WTC11 (cell line): ENCODE data around the gene CCL18. TPM values are rescaled to one million over a fixed set of nuclear protein-coding genes. Genes with fewer than 3 reads are reported as not detected.

Source experiments
- ATAC-seq: fragments of 200-7000 bp; cut with Tn5 transposase; 2 replicates; pipeline ENCODE4 v1.10.0; 2021; ENCODE audit warnings: mild to moderate bottlenecking, moderate library complexity
- CTCF ChIA-PET: fragments of 300-600 bp; sonication (Branson Sonifier 250); formaldehyde crosslinking; loops from one replicate; lab custom pipeline; 2021; ENCODE audit warnings: antibody characterized with exemption; lab: Charles Lee
- POLR2A ChIA-PET: fragments of 350-600 bp; sonication (Branson Sonifier 250); formaldehyde crosslinking; loops from one replicate; lab custom pipeline; 2021; ENCODE audit warnings: antibody characterized with exemption; lab: Charles Lee
- DNase-seq: peaks from one replicate; pipeline ENCODE4 v3.0.0; 2021; ENCODE audit warnings: low spot score
- H3K27ac Mint-ChIP-seq: 2 replicates; pipeline ENCODE4 v1.8.0; 2021; ENCODE audit warnings: mixed read lengths
- H3K27me3 Mint-ChIP-seq: 2 replicates; pipeline ENCODE4 v1.8.0; 2021; ENCODE audit warnings: low read depth, mild to moderate bottlenecking, moderate library complexity, mixed read lengths
- H3K36me3 Mint-ChIP-seq: 2 replicates; pipeline ENCODE4 v1.8.0; 2021; ENCODE audit warnings: mixed read lengths
- H3K4me1 Mint-ChIP-seq: 2 replicates; pipeline ENCODE4 v1.8.0; 2022; ENCODE audit warnings: mixed read lengths
- H3K4me3 Mint-ChIP-seq: 2 replicates; pipeline ENCODE4 v1.8.0; 2021; ENCODE audit warnings: mild to moderate bottlenecking, moderate library complexity, mixed read lengths
- H3K9me3 Mint-ChIP-seq: 2 replicates; pipeline ENCODE4 v1.8.0; 2021; ENCODE audit warnings: mixed read lengths
- CBFB ChIP-seq: sonication (generic); formaldehyde crosslinking; IDR thresholded peaks from 2 replicates; pipeline ENCODE4 v1.8.1; 2022; ENCODE audit warnings: mild to moderate bottlenecking, low read depth, missing genetic modification reagents
- CREB1 ChIP-seq: sonication (generic); formaldehyde crosslinking; IDR thresholded peaks from 2 replicates; pipeline ENCODE4 v1.8.0; 2023; ENCODE audit warnings: mild to moderate bottlenecking, missing genetic modification reagents
- PRRX2 ChIP-seq: fragments of 250-450 bp; sonication (Bioruptor Pico); IDR thresholded peaks from 2 replicates; pipeline ENCODE4 v1.8.0; 2021; ENCODE audit warnings: mild to moderate bottlenecking
- TCF7 ChIP-seq: sonication (generic); formaldehyde crosslinking; IDR thresholded peaks from 2 replicates; pipeline ENCODE4 v1.8.0; 2022; ENCODE audit warnings: mild to moderate bottlenecking, low read depth, missing genetic modification reagents, moderate library complexity
- ZNF416 ChIP-seq: fragments of 250-450 bp; sonication (Bioruptor Pico); IDR thresholded peaks from 2 replicates; pipeline ENCODE4 v1.9.0; 2021; ENCODE audit warnings: mild to moderate bottlenecking, inconsistent platforms
- total RNA-seq: library from RNA; stranded (reverse); gene quantifications from 3 replicates; pipeline ENCODE4 v1.2.3, GENCODE V29; 2021
- TF ChIP-seq, protein P1 (sequence below): sonication (generic); formaldehyde crosslinking; IDR thresholded peaks from 2 replicates; pipeline ENCODE4 v1.8.1; 2023; ENCODE audit warnings: mild to moderate bottlenecking, moderate library complexity, missing genetic modification reagents
- TF ChIP-seq, protein P2 (sequence below): fragments of 250-450 bp; sonication (Bioruptor Pico); IDR thresholded peaks from 2 replicates; pipeline ENCODE4 v1.9.0; 2021; ENCODE audit warnings: moderate library complexity, mild to moderate bottlenecking, inconsistent platforms, borderline replicate concordance
- TF ChIP-seq, protein P3 (sequence below): sonication (generic); formaldehyde crosslinking; IDR thresholded peaks from 2 replicates; pipeline ENCODE4 v1.8.0; 2022; ENCODE audit warnings: mild to moderate bottlenecking, missing genetic modification reagents
- TF ChIP-seq, protein P4 (sequence below): fragments of 200-600 bp; IDR thresholded peaks from 2 replicates; pipeline ENCODE4 v1.8.0; 2022; ENCODE audit warnings: antibody characterized with exemption
- TF ChIP-seq, protein P5 (sequence below): sonication (generic); formaldehyde crosslinking; IDR thresholded peaks from 2 replicates; pipeline ENCODE4 v1.8.1; 2022; ENCODE audit warnings: low read depth, missing genetic modification reagents, borderline replicate concordance
- TF ChIP-seq, protein P6 (sequence below): sonication (generic); formaldehyde crosslinking; IDR thresholded peaks from 2 replicates; pipeline ENCODE4 v1.8.1; 2022; ENCODE audit warnings: mild to moderate bottlenecking, moderate library complexity, missing genetic modification reagents
- TF ChIP-seq, protein P7 (sequence below): sonication (generic); formaldehyde crosslinking; IDR thresholded peaks from 2 replicates; pipeline ENCODE4 v1.8.0; 2022; ENCODE audit warnings: mild to moderate bottlenecking, missing genetic modification reagents
- TF ChIP-seq, protein P8 (sequence below): sonication (generic); formaldehyde crosslinking; IDR thresholded peaks from 2 replicates; pipeline ENCODE4 v1.8.0; 2023; ENCODE audit warnings: missing genetic modification reagents, mild to moderate bottlenecking, borderline replicate concordance

The CCL18 gene
- total RNA-seq, 1 experiment from 2014 or later: not detected

DNA sequence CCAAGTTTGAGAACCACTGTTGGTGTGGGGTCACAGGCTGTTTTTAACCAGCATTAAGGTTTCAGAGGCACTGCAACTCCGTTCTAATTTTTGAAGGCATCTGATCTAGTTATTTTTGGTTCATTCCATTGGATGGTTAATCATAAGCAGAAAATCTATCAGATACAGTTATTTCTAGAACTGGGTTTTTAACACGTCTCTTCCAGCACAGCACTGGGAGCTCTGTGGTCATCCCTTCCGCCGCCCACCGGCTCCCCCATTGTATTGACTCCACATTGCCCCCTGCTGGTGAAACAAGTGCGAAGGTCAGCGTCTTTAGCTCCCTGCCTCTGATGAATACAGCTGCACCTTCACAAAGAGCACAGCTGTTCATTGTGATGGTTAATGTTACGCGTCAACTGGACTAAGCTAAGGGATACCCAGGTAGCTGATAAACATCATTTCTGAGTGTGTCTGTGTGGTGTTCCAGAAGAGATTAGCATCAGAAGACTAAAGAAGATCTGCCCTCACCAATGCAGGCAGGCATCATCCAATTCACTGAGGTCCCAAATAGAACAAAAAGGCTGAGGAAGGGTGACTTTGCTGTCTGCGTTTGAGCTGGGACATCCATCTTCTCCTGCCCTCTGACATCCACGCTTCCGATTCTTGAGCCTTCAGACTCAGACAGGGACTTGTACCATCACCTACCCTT lies 8.5 kb downstream of the CCL18 start:
- POLR2A ChIA-PET: interaction anchor here (0.6 to 0.7 kb wide), 2 partner anchors 14 to 28 kb away, joined by 3 read pairs; no protein-coding TSS in a partner anchor
- ATAC-seq (peak; percentile 92), DNase-seq (peak; percentile 83)
- H3K27me3 Mint-ChIP-seq: no peaks in the 10 kb centered on the region
- H3K4me3 Mint-ChIP-seq: no peak overlapping the region
- TF ChIP-seq, protein P1, sequence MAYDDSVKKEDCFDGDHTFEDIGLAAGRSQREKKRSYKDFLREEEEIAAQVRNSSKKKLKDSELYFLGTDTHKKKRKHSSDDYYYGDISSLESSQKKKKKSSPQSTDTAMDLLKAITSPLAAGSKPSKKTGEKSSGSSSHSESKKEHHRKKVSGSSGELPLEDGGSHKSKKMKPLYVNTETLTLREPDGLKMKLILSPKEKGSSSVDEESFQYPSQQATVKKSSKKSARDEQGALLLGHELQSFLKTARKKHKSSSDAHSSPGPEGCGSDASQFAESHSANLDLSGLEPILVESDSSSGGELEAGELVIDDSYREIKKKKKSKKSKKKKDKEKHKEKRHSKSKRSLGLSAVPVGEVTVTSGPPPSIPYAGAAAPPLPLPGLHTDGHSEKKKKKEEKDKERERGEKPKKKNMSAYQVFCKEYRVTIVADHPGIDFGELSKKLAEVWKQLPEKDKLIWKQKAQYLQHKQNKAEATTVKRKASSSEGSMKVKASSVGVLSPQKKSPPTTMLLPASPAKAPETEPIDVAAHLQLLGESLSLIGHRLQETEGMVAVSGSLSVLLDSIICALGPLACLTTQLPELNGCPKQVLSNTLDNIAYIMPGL (CRISPR knock-in tag): no peak
- TF ChIP-seq TCF7 (CRISPR knock-in tag): no peak
- TF ChIP-seq, protein P2, sequence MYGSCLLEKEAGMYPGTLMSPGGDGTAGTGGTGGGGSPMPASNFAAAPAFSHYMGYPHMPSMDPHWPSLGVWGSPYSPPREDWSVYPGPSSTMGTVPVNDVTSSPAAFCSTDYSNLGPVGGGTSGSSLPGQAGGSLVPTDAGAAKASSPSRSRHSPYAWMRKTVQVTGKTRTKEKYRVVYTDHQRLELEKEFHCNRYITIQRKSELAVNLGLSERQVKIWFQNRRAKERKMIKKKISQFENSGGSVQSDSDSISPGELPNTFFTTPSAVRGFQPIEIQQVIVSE (CRISPR knock-in tag): no peak
- TF ChIP-seq ZNF416 (CRISPR knock-in tag): peak; percentile 83; the same call in 1 of the 2 replicates
- no peak for TF ChIP-seq PRRX2 (CRISPR knock-in tag)
- TF ChIP-seq, protein P3, sequence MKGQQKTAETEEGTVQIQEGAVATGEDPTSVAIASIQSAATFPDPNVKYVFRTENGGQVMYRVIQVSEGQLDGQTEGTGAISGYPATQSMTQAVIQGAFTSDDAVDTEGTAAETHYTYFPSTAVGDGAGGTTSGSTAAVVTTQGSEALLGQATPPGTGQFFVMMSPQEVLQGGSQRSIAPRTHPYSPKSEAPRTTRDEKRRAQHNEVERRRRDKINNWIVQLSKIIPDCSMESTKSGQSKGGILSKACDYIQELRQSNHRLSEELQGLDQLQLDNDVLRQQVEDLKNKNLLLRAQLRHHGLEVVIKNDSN (CRISPR knock-in tag): no peak
- TF ChIP-seq, protein P4, sequence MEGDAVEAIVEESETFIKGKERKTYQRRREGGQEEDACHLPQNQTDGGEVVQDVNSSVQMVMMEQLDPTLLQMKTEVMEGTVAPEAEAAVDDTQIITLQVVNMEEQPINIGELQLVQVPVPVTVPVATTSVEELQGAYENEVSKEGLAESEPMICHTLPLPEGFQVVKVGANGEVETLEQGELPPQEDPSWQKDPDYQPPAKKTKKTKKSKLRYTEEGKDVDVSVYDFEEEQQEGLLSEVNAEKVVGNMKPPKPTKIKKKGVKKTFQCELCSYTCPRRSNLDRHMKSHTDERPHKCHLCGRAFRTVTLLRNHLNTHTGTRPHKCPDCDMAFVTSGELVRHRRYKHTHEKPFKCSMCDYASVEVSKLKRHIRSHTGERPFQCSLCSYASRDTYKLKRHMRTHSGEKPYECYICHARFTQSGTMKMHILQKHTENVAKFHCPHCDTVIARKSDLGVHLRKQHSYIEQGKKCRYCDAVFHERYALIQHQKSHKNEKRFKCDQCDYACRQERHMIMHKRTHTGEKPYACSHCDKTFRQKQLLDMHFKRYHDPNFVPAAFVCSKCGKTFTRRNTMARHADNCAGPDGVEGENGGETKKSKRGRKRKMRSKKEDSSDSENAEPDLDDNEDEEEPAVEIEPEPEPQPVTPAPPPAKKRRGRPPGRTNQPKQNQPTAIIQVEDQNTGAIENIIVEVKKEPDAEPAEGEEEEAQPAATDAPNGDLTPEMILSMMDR: peak; percentile 63
- TF ChIP-seq CREB1 (CRISPR knock-in tag): no peak
- TF ChIP-seq, protein P5, sequence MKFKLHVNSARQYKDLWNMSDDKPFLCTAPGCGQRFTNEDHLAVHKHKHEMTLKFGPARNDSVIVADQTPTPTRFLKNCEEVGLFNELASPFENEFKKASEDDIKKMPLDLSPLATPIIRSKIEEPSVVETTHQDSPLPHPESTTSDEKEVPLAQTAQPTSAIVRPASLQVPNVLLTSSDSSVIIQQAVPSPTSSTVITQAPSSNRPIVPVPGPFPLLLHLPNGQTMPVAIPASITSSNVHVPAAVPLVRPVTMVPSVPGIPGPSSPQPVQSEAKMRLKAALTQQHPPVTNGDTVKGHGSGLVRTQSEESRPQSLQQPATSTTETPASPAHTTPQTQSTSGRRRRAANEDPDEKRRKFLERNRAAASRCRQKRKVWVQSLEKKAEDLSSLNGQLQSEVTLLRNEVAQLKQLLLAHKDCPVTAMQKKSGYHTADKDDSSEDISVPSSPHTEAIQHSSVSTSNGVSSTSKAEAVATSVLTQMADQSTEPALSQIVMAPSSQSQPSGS (CRISPR knock-in tag): no peak
- TF ChIP-seq CBFB (CRISPR knock-in tag): no peak
- H3K4me1 Mint-ChIP-seq: peaks cover 5% of the 10 kb centered on the region
- H3K9me3 Mint-ChIP-seq: peaks cover 14% of the 10 kb centered on the region
- CTCF ChIA-PET: interaction anchor here (0.6 to 7.0 kb wide), 65 partner anchors 9 to 410 kb away, joined by 3 to 159 read pairs (median 4); partner anchors contain the start of genes CCL14, CCL15, CCL16 and CCL18
- no peak overlapping the region for H3K27ac Mint-ChIP-seq
- H3K36me3 Mint-ChIP-seq: no peaks in the 10 kb centered on the region

DNA sequence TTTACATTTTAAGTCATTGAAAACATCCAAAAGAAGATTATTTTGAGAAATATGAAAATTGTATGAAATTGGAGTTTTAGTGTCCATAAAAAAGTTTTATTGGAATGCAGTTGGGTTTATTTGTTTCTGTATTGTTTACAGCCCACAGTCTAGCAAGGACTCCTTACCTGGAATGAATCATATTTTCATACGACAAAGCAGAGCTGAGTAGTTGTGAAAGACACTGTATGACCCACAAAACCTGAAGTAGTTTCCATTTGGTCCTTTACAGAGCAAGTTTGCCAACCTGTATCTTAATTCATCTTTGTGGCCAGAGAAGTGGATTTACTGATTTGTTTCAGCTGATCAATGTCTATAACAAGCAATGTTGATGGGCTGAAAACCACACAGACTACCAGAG lies 10.3 kb downstream of the CCL18 start:
- DNase-seq (no peak), ATAC-seq (no peak)
- H3K9me3 Mint-ChIP-seq: peaks cover 13% of the 10 kb centered on the region
- ChIA-PET POLR2A (no interaction called here), CTCF (interaction anchor here (4.1 to 7.0 kb wide), 3 partner anchors 74 to 105 kb away, joined by 49 to 159 read pairs (median 71); partner anchors contain the start of gene CCL16)
- H3K4me3 Mint-ChIP-seq: no peak overlapping the region
- H3K27me3 Mint-ChIP-seq: no peaks in the 10 kb centered on the region
- no peak overlapping the region for H3K27ac Mint-ChIP-seq
- H3K4me1 Mint-ChIP-seq: peaks cover 5% of the 10 kb centered on the region
- no peaks in the 10 kb centered on the region for H3K36me3 Mint-ChIP-seq
- TF ChIP-seq, protein P6, sequence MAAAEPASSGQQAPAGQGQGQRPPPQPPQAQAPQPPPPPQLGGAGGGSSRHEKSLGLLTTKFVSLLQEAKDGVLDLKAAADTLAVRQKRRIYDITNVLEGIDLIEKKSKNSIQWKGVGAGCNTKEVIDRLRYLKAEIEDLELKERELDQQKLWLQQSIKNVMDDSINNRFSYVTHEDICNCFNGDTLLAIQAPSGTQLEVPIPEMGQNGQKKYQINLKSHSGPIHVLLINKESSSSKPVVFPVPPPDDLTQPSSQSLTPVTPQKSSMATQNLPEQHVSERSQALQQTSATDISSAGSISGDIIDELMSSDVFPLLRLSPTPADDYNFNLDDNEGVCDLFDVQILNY (CRISPR knock-in tag): no peak
- TF ChIP-seq, protein P7, sequence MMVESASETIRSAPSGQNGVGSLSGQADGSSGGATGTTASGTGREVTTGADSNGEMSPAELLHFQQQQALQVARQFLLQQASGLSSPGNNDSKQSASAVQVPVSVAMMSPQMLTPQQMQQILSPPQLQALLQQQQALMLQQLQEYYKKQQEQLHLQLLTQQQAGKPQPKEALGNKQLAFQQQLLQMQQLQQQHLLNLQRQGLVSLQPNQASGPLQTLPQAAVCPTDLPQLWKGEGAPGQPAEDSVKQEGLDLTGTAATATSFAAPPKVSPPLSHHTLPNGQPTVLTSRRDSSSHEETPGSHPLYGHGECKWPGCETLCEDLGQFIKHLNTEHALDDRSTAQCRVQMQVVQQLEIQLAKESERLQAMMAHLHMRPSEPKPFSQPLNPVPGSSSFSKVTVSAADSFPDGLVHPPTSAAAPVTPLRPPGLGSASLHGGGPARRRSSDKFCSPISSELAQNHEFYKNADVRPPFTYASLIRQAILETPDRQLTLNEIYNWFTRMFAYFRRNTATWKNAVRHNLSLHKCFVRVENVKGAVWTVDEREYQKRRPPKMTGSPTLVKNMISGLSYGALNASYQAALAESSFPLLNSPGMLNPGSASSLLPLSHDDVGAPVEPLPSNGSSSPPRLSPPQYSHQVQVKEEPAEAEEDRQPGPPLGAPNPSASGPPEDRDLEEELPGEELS (CRISPR knock-in tag): no peak
- TF ChIP-seq, protein P4: no peak
- TF ChIP-seq, protein P8, sequence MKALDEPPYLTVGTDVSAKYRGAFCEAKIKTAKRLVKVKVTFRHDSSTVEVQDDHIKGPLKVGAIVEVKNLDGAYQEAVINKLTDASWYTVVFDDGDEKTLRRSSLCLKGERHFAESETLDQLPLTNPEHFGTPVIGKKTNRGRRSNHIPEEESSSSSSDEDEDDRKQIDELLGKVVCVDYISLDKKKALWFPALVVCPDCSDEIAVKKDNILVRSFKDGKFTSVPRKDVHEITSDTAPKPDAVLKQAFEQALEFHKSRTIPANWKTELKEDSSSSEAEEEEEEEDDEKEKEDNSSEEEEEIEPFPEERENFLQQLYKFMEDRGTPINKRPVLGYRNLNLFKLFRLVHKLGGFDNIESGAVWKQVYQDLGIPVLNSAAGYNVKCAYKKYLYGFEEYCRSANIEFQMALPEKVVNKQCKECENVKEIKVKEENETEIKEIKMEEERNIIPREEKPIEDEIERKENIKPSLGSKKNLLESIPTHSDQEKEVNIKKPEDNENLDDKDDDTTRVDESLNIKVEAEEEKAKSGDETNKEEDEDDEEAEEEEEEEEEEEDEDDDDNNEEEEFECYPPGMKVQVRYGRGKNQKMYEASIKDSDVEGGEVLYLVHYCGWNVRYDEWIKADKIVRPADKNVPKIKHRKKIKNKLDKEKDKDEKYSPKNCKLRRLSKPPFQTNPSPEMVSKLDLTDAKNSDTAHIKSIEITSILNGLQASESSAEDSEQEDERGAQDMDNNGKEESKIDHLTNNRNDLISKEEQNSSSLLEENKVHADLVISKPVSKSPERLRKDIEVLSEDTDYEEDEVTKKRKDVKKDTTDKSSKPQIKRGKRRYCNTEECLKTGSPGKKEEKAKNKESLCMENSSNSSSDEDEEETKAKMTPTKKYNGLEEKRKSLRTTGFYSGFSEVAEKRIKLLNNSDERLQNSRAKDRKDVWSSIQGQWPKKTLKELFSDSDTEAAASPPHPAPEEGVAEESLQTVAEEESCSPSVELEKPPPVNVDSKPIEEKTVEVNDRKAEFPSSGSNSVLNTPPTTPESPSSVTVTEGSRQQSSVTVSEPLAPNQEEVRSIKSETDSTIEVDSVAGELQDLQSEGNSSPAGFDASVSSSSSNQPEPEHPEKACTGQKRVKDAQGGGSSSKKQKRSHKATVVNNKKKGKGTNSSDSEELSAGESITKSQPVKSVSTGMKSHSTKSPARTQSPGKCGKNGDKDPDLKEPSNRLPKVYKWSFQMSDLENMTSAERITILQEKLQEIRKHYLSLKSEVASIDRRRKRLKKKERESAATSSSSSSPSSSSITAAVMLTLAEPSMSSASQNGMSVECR (CRISPR knock-in tag): no peak
